GM23248 (cell line): ENCODE measurements around the gene FAM217A. TPM values are rescaled to one million over a fixed set of nuclear protein-coding genes. Genes with fewer than 3 reads are reported as not detected.
"Not testable (repeated sequence)": the region's sequence is repeated elsewhere in the genome, so short reads cannot be mapped to it uniquely, and the experiment has no call there.

Experiments
- DNase-seq: peaks from one replicate; pipeline ENCODE4 v3.0.0-alpha.2; 2015
- H2AFZ ChIP-seq: fragments of 200-600 bp; sonication (generic); 2 replicates; pipeline ENCODE4 v1.6.1; 2016; ENCODE audit warnings: antibody characterized with exemption
- H3F3A ChIP-seq: fragments of 200-600 bp; sonication (generic); 2 replicates; pipeline ENCODE4 v1.6.1; 2016; ENCODE audit warnings: mild to moderate bottlenecking, antibody characterized with exemption, mixed run types; ENCODE audit not compliant: insufficient read depth
- H3K27ac ChIP-seq: fragments of 200-600 bp; sonication (generic); 2 replicates; pipeline ENCODE4 v1.5.1; 2016; ENCODE audit warnings: mild to moderate bottlenecking
- H3K27me3 ChIP-seq: fragments of 200-600 bp; sonication (generic); replicated peaks from 2 replicates; pipeline ENCODE4 v1.6.1; 2016; ENCODE audit warnings: mild to moderate bottlenecking; ENCODE audit not compliant: insufficient read depth
- H3K36me3 ChIP-seq: fragments of 200-600 bp; sonication (generic); 2 replicates; pipeline ENCODE4 v1.6.1; 2016; ENCODE audit warnings: low read depth, mild to moderate bottlenecking
- H3K4me1 ChIP-seq: fragments of 200-600 bp; sonication (generic); 2 replicates; pipeline ENCODE4 v1.6.1; 2016; ENCODE audit warnings: mild to moderate bottlenecking; ENCODE audit not compliant: insufficient read depth
- H3K4me2 ChIP-seq: fragments of 200-600 bp; sonication (generic); one replicate; pipeline ENCODE4 v1.6.1; 2016; ENCODE audit warnings: mild to moderate bottlenecking; ENCODE audit not compliant: unreplicated experiment
- H3K4me3 ChIP-seq: fragments of 200-600 bp; sonication (generic); 2 replicates; pipeline ENCODE4 v1.5.1; 2016; ENCODE audit warnings: mild to moderate bottlenecking
- H3K79me2 ChIP-seq: fragments of 200-600 bp; sonication (generic); 2 replicates; pipeline ENCODE4 v1.6.1; 2016; ENCODE audit warnings: mild to moderate bottlenecking; ENCODE audit not compliant: insufficient read depth
- H3K9ac ChIP-seq: fragments of 200-600 bp; sonication (generic); 2 replicates; pipeline ENCODE4 v1.6.1; 2016; ENCODE audit warnings: mild to moderate bottlenecking
- H3K9me2 ChIP-seq: fragments of 200-600 bp; sonication (generic); 2 replicates; pipeline ENCODE4 v1.6.1; 2016; ENCODE audit warnings: mixed run types, mild to moderate bottlenecking, moderate library complexity; ENCODE audit not compliant: insufficient read depth
- H3K9me3 ChIP-seq: fragments of 200-600 bp; sonication (generic); one replicate; pipeline ENCODE4 v1.6.1; 2017; ENCODE audit warnings: low read depth
- H4K20me1 ChIP-seq: fragments of 200-600 bp; sonication (generic); 2 replicates; pipeline ENCODE4 v1.6.0; 2016; ENCODE audit not compliant: insufficient read depth
- EZH2 ChIP-seq: fragments of 200-600 bp; sonication (generic); IDR thresholded peaks from 2 replicates; pipeline ENCODE4 v1.6.1; 2018; ENCODE audit warnings: antibody characterized with exemption, mild to moderate bottlenecking; ENCODE audit not compliant: insufficient read depth, poor library complexity, severe bottlenecking
- EZH2phosphoT487 ChIP-seq: fragments of 200-600 bp; sonication (generic); IDR thresholded peaks from 2 replicates; pipeline ENCODE4 v1.6.1; 2018; ENCODE audit warnings: antibody characterized with exemption, moderate library complexity, mild to moderate bottlenecking, low read depth; ENCODE audit not compliant: insufficient read depth
- WGBS, 2 experiments: methylation state at CpG; one replicate each; pipeline ENCODE4 v1.1.6; 2015 to 2017; ENCODE audit warnings: low lambda C conversion rate in 2 of 2, low coverage in 1 of 2; ENCODE audit errors: missing lambda C conversion rate in 2 of 2; 5-methylcytosine and 5-hydroxymethylcytosine counted together
- in situ Hi-C: fragments of 300-500 bp; cut with MboI; formaldehyde crosslinking; loops from 2 replicates; pipeline ENCODE4 v1.15.0; 2020
- polyA plus RNA-seq: library from polyadenylated mRNA; unstranded; fragments of >200 nt; fragmentation: Nextera tagmentation; extraction: Ambion mirVana; gene quantifications from 2 replicates; pipeline ENCODE4 v1.2.1, GENCODE V29; 2016
- total RNA-seq: library from RNA; depleted of rRNA; stranded (reverse); fragments of >200 nt; shearing (Covaris generic); gene quantifications from 2 replicates; pipeline ENCODE4 v1.2.3, GENCODE V29; 2014

The FAM217A gene
- total and polyA plus RNA-seq, 2 experiments from 2014 or later = not detected

DNA sequence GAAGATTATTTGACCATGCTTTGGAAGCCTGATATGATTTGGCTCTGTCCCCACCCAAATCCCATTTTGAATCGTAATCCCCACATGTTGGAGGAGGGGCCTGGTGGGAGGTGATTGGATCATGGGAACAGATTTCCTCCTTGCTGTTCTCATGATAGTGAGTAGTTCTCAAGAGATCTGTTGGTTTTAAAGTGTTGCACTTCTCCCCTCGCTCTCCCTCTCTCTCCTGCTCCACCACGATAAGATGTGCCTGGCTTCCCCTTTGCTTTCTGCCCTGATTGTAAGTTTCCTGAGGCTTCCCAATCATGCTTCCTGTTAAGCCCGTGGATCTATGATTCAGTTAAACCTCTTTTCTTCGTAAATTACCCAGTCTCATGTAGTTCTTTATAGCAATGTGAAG is 21.7 kb upstream of the FAM217A start:
- Histone ChIP-seq H3K27ac (no peak overlapping the region), H3K9ac (no peak overlapping the region), H3K36me3 (no peaks in the 10 kb centered on the region), H3F3A (no peaks in the 10 kb centered on the region), H3K4me2 (no peak overlapping the region), H3K27me3 (no peaks in the 10 kb centered on the region), H3K9me3 (no peaks in the 10 kb centered on the region), H2AFZ (no peak overlapping the region), H3K9me2 (no peaks in the 10 kb centered on the region), H3K4me3 (no peak overlapping the region), H3K79me2 (no peaks in the 10 kb centered on the region), H3K4me1 (no peaks in the 10 kb centered on the region), H4K20me1 (no peaks in the 10 kb centered on the region)
- in situ Hi-C loops = no loop called here
- DNase-seq = no peak
- TF ChIP-seq EZH2phosphoT487 (no peak), EZH2 (no peak)
- WGBS, 2 experiments = 48 to 54% methylated on average over 5 of the region's 5 CpGs

- Histone ChIP-seq H3K4me1 (no peaks in the 10 kb centered on the region), H3K79me2 (no peaks in the 10 kb centered on the region), H4K20me1 (no peaks in the 10 kb centered on the region), H3K9ac (no peak overlapping the region), H3K9me2 (no peaks in the 10 kb centered on the region), H3K27me3 (no peaks in the 10 kb centered on the region), H3K4me3 (no peak overlapping the region), H3K9me3 (no peaks in the 10 kb centered on the region), H3F3A (no peaks in the 10 kb centered on the region), H3K36me3 (no peaks in the 10 kb centered on the region), H2AFZ (no peak overlapping the region), H3K4me2 (no peak overlapping the region), H3K27ac (no peak overlapping the region)
- WGBS, 2 experiments = 7 to 19% methylated on average over 1 of the region's 1 CpG
- no peak for TF ChIP-seq EZH2
- TF ChIP-seq EZH2phosphoT487 = no peak
- DNase-seq = no peak
- in situ Hi-C loops = no loop called here
Measured at GRCh38 chr6:4093288-4093687, 14.4 kb upstream of the FAM217A start.

GRCh38 chr6:4091941-4092340 is 13.0 kb upstream of the FAM217A start:
- Histone ChIP-seq H3K79me2 (no peaks in the 10 kb centered on the region), H3K4me3 (no peak overlapping the region), H3K9me2 (no peaks in the 10 kb centered on the region), H3K36me3 (no peaks in the 10 kb centered on the region), H4K20me1 (no peaks in the 10 kb centered on the region), H3K27me3 (no peaks in the 10 kb centered on the region), H3K9me3 (no peaks in the 10 kb centered on the region), H2AFZ (no peak overlapping the region), H3K27ac (no peak overlapping the region), H3K4me2 (no peak overlapping the region), H3K9ac (no peak overlapping the region), H3F3A (no peaks in the 10 kb centered on the region), H3K4me1 (no peaks in the 10 kb centered on the region)
- no peak for DNase-seq
- in situ Hi-C loops = no loop called here
- TF ChIP-seq EZH2 = no peak
- no peak for TF ChIP-seq EZH2phosphoT487
- WGBS, 2 experiments = 78 to 80% methylated on average over 7 of the region's 7 CpGs

DNA sequence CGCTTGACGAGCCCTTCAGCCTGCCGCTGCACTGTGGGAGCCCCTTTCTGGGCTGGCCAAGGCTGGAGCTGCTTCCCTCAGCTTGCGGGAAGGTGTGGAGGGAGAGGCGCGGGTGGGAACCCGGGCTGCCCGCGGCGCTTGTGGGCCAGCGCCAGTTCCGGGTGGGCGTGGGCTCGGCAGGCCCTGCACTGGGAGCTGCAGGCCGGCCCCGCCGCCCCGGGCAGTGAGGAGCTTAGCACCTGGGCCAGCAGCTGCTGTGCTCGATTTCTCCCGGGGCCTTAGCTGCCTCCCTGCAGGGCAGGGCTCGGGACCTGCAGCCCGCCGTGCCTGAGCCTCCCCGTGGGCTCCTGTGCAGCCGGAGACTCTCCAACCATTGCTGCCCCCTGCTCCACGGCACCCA is 11.1 kb upstream of the FAM217A start:
- H3K9me2 ChIP-seq, H4K20me1 ChIP-seq, in situ Hi-C loops, DNase-seq, H3K27ac ChIP-seq, H3K79me2 ChIP-seq, H3K36me3 ChIP-seq, H3K9me3 ChIP-seq, H3F3A ChIP-seq, H3K4me2 ChIP-seq, H3K4me1 ChIP-seq, H2AFZ ChIP-seq, H3K27me3 ChIP-seq, H3K4me3 ChIP-seq, H3K9ac ChIP-seq: not testable (repeated sequence)
- WGBS, 2 experiments = 91 to 93% methylated on average over 13 to 26 of the region's 26 CpGs

- TF ChIP-seq EZH2phosphoT487 (no peak), EZH2 (no peak)
- Histone ChIP-seq H4K20me1 (no peaks in the 10 kb centered on the region), H2AFZ (no peak overlapping the region), H3K27me3 (no peaks in the 10 kb centered on the region), H3K4me2 (no peak overlapping the region), H3K27ac (no peak overlapping the region), H3K36me3 (no peaks in the 10 kb centered on the region), H3F3A (no peaks in the 10 kb centered on the region), H3K4me3 (no peak overlapping the region), H3K4me1 (peaks cover 6% of the 10 kb centered on the region), H3K9ac (no peak overlapping the region), H3K79me2 (no peaks in the 10 kb centered on the region), H3K9me2 (no peaks in the 10 kb centered on the region), H3K9me3 (no peaks in the 10 kb centered on the region)
- DNase-seq = no peak
- WGBS, 2 experiments = 93 to 95% methylated on average over 7 of the region's 7 CpGs
- in situ Hi-C loops = no loop called here
Measured at GRCh38 chr6:4088704-4089103, 9.8 kb upstream of the FAM217A start.
